ENCODE results near the gene ABCB7.
"Not testable (repeated sequence)": the region's sequence is repeated elsewhere in the genome, so short reads cannot be mapped to it uniquely, and the experiment has no call there.

The ABCB7 gene

GRCh38 chrX:75131973-75132627 is 24.0 kb downstream of the ABCB7 start:
- H3K14ac ChIP-seq (ENCODE audit: low read length) = no peak overlapping the region
- no peak overlapping the region for H3K4ac ChIP-seq (ENCODE audit: low read depth, low read length)
- H3K79me1 ChIP-seq (ENCODE audit: low read length) = no peaks in the 10 kb centered on the region
- H3K36me3 ChIP-seq (ENCODE audit: control insufficient read depth in 1 of 2, insufficient read depth in 2 of 2, low read length in 2 of 2) = no peaks in the 10 kb centered on the region
- H4K91ac ChIP-seq (ENCODE audit: low read depth, low read length) = no peak overlapping the region
- H4K8ac ChIP-seq (ENCODE audit: low read depth, low read length) = no peak overlapping the region
- H3K9ac ChIP-seq (ENCODE audit: low read length) = no peak overlapping the region
- H4K12ac ChIP-seq (ENCODE audit: low read depth, low read length) = no peak overlapping the region
- no peak for DNase-seq
- no peak overlapping the region for H3K27ac ChIP-seq (ENCODE audit: low read depth, low read length)
- no peak overlapping the region for H3K4me2 ChIP-seq (ENCODE audit: low read length)
- H3K79me2 ChIP-seq (ENCODE audit: control insufficient read depth, insufficient read depth, low read length, poor library complexity) = no peaks in the 10 kb centered on the region
- no CpG with 5 or more reads among the region's 9 CpGs for WGBS (ENCODE audit: extremely low coverage, insufficient coverage, insufficient read length)
- no peak overlapping the region for H3K18ac ChIP-seq (ENCODE audit: low read length)
- H2AK5ac ChIP-seq (ENCODE audit: low read length) = no peak overlapping the region
- no peaks in the 10 kb centered on the region for H3K9me3 ChIP-seq (ENCODE audit: insufficient read depth, low read depth, low read length)
- H2BK5ac ChIP-seq (ENCODE audit: low read depth, low read length, poor library complexity) = no peak overlapping the region
- peaks cover 0 to 2% of the 10 kb centered on the region in 2 experiments for H3K4me1 ChIP-seq (ENCODE audit: control insufficient read depth in 1 of 2, insufficient read depth in 2 of 2, low read length in 2 of 2)
- H2AFZ ChIP-seq (ENCODE audit: insufficient read depth, low read length, poor library complexity) = no peak overlapping the region
- H3K23ac ChIP-seq (ENCODE audit: low read length) = no peak overlapping the region
- no peaks in the 10 kb centered on the region for H3K27me3 ChIP-seq (ENCODE audit: insufficient read depth, low read length)
- no peak overlapping the region for H2BK120ac ChIP-seq (ENCODE audit: insufficient read depth, low read length, poor library complexity)
- H2BK12ac ChIP-seq (ENCODE audit: low read length) = no peak overlapping the region
- H3K4me3 ChIP-seq (ENCODE audit: low read depth, low read length) = no peak overlapping the region

DNA sequence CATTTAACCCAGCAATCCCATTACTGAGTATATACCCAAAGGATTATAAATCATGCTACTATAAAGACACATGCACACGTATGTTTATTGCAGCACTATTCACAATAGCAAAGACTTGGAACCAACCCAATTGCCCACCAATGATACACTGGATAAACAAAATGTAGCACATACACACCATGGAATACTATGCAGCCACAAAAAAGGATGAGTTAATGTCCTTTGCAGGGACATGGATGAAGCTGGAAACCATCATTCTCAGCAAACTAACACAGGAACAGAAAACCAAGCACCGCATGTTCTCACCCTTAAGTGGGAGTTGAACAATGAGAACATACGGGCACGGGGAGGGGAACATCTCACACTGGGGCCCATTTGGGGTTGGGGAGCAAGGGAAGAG is 27.0 kb downstream of the ABCB7 start:
- H3K36me3 ChIP-seq (ENCODE audit: control insufficient read depth in 1 of 2, insufficient read depth in 2 of 2, low read length in 2 of 2); H2BK5ac ChIP-seq (ENCODE audit: low read depth, low read length, poor library complexity); H4K91ac ChIP-seq (ENCODE audit: low read depth, low read length); H3K14ac ChIP-seq (ENCODE audit: low read length); H3K79me1 ChIP-seq (ENCODE audit: low read length); H3K4me2 ChIP-seq (ENCODE audit: low read length); DNase-seq; H3K4me3 ChIP-seq (ENCODE audit: low read depth, low read length); H3K79me2 ChIP-seq (ENCODE audit: control insufficient read depth, insufficient read depth, low read length, poor library complexity); H3K27me3 ChIP-seq (ENCODE audit: insufficient read depth, low read length); H2AK5ac ChIP-seq (ENCODE audit: low read length); H4K12ac ChIP-seq (ENCODE audit: low read depth, low read length); H3K18ac ChIP-seq (ENCODE audit: low read length); H2AFZ ChIP-seq (ENCODE audit: insufficient read depth, low read length, poor library complexity); H2BK120ac ChIP-seq (ENCODE audit: insufficient read depth, low read length, poor library complexity); H3K4ac ChIP-seq (ENCODE audit: low read depth, low read length); H3K23ac ChIP-seq (ENCODE audit: low read length); H4K8ac ChIP-seq (ENCODE audit: low read depth, low read length); H3K4me1 ChIP-seq (ENCODE audit: control insufficient read depth in 1 of 2, insufficient read depth in 2 of 2, low read length in 2 of 2); H3K9me3 ChIP-seq (ENCODE audit: insufficient read depth, low read depth, low read length); H3K27ac ChIP-seq (ENCODE audit: low read depth, low read length); H3K9ac ChIP-seq (ENCODE audit: low read length); H2BK12ac ChIP-seq (ENCODE audit: low read length): not testable (repeated sequence)
- WGBS (ENCODE audit: extremely low coverage, insufficient coverage, insufficient read length) = no CpG with 5 or more reads among the region's 4 CpGs

DNA sequence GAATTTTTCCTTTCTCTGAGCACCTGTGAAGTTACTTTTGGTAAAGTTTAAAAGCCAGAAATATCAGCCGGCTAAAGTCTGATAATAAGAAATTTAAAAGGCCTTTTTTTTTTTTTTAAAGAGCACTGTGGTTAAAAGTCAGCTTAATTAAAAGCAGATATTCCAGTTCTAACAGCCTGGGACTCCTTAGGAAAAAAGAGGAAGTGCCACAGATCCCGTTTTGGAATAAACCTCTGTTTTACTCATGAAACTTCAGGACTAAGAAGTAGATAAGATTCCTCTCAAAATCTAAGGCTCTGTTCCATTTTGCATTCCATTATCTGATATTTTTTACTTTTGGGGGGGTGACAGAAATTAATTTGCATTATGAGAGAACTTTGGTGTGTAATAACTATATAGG is 37.8 kb downstream of the ABCB7 start:
- Histone ChIP-seq H3K79me2 (ENCODE audit: control insufficient read depth, insufficient read depth, low read length, poor library complexity) (no peaks in the 10 kb centered on the region), H3K23ac (ENCODE audit: low read length) (no peak overlapping the region), H2AK5ac (ENCODE audit: low read length) (no peak overlapping the region), H2AFZ (ENCODE audit: insufficient read depth, low read length, poor library complexity) (no peak overlapping the region), H4K8ac (ENCODE audit: low read depth, low read length) (no peak overlapping the region), H3K9me3 (ENCODE audit: insufficient read depth, low read depth, low read length) (no peaks in the 10 kb centered on the region), H3K27ac (ENCODE audit: low read depth, low read length) (no peak overlapping the region), H3K9ac (ENCODE audit: low read length) (no peak overlapping the region), H3K18ac (ENCODE audit: low read length) (no peak overlapping the region), H3K4me1 (ENCODE audit: control insufficient read depth in 1 of 2, insufficient read depth in 2 of 2, low read length in 2 of 2) (no peaks in the 10 kb centered on the region), H2BK5ac (ENCODE audit: low read depth, low read length, poor library complexity) (no peak overlapping the region), H3K79me1 (ENCODE audit: low read length) (no peaks in the 10 kb centered on the region), H4K12ac (ENCODE audit: low read depth, low read length) (no peak overlapping the region), H3K4me3 (ENCODE audit: low read depth, low read length) (no peak overlapping the region), H3K36me3 (ENCODE audit: control insufficient read depth in 1 of 2, insufficient read depth in 2 of 2, low read length in 2 of 2) (no peaks in the 10 kb centered on the region), H2BK12ac (ENCODE audit: low read length) (no peak overlapping the region), H3K27me3 (ENCODE audit: insufficient read depth, low read length) (no peaks in the 10 kb centered on the region), H4K91ac (ENCODE audit: low read depth, low read length) (no peak overlapping the region), H2BK120ac (ENCODE audit: insufficient read depth, low read length, poor library complexity) (no peak overlapping the region), H3K4me2 (ENCODE audit: low read length) (no peak overlapping the region), H3K14ac (ENCODE audit: low read length) (no peak overlapping the region), H3K4ac (ENCODE audit: low read depth, low read length) (no peak overlapping the region)
- no peak for DNase-seq
- no CpG with 5 or more reads among the region's 2 CpGs for WGBS (ENCODE audit: extremely low coverage, insufficient coverage, insufficient read length)

GRCh38 chrX:75115707-75116413 is 40.2 kb downstream of the ABCB7 start:
- H3K4ac ChIP-seq (ENCODE audit: low read depth, low read length) = no peak overlapping the region
- H3K27me3 ChIP-seq (ENCODE audit: insufficient read depth, low read length) = no peaks in the 10 kb centered on the region
- H2BK12ac ChIP-seq (ENCODE audit: low read length) = no peak overlapping the region
- no peak overlapping the region for H4K8ac ChIP-seq (ENCODE audit: low read depth, low read length)
- H3K9ac ChIP-seq (ENCODE audit: low read length) = no peak overlapping the region
- no peak overlapping the region for H3K14ac ChIP-seq (ENCODE audit: low read length)
- DNase-seq = no peak
- no peak overlapping the region for H3K4me2 ChIP-seq (ENCODE audit: low read length)
- H3K36me3 ChIP-seq (ENCODE audit: control insufficient read depth in 1 of 2, insufficient read depth in 2 of 2, low read length in 2 of 2) = no peaks in the 10 kb centered on the region
- no peak overlapping the region for H2AFZ ChIP-seq (ENCODE audit: insufficient read depth, low read length, poor library complexity)
- no peaks in the 10 kb centered on the region for H3K79me1 ChIP-seq (ENCODE audit: low read length)
- H3K18ac ChIP-seq (ENCODE audit: low read length) = no peak overlapping the region
- H3K79me2 ChIP-seq (ENCODE audit: control insufficient read depth, insufficient read depth, low read length, poor library complexity) = no peaks in the 10 kb centered on the region
- no peaks in the 10 kb centered on the region for H3K4me1 ChIP-seq (ENCODE audit: control insufficient read depth in 1 of 2, insufficient read depth in 2 of 2, low read length in 2 of 2)
- H3K27ac ChIP-seq (ENCODE audit: low read depth, low read length) = no peak overlapping the region
- H4K91ac ChIP-seq (ENCODE audit: low read depth, low read length) = no peak overlapping the region
- no peak overlapping the region for H3K4me3 ChIP-seq (ENCODE audit: low read depth, low read length)
- H2BK120ac ChIP-seq (ENCODE audit: insufficient read depth, low read length, poor library complexity) = no peak overlapping the region
- no CpG with 5 or more reads among the region's 5 CpGs for WGBS (ENCODE audit: extremely low coverage, insufficient coverage, insufficient read length)
- H3K23ac ChIP-seq (ENCODE audit: low read length) = no peak overlapping the region
- H4K12ac ChIP-seq (ENCODE audit: low read depth, low read length) = no peak overlapping the region
- no peaks in the 10 kb centered on the region for H3K9me3 ChIP-seq (ENCODE audit: insufficient read depth, low read depth, low read length)
- no peak overlapping the region for H2BK5ac ChIP-seq (ENCODE audit: low read depth, low read length, poor library complexity)
- no peak overlapping the region for H2AK5ac ChIP-seq (ENCODE audit: low read length)

All from trophoblast cell (in vitro differentiated cells and primary cell).